ENCODE measurements around the gene MATN4. TPM values are rescaled to one million over a fixed set of nuclear protein-coding genes. Genes with fewer than 3 reads are reported as not detected.

Gene MATN4
- total RNA-seq, 1 experiment from 2014 or later = 0.64 TPM

- TF ChIP-seq, protein P1, sequence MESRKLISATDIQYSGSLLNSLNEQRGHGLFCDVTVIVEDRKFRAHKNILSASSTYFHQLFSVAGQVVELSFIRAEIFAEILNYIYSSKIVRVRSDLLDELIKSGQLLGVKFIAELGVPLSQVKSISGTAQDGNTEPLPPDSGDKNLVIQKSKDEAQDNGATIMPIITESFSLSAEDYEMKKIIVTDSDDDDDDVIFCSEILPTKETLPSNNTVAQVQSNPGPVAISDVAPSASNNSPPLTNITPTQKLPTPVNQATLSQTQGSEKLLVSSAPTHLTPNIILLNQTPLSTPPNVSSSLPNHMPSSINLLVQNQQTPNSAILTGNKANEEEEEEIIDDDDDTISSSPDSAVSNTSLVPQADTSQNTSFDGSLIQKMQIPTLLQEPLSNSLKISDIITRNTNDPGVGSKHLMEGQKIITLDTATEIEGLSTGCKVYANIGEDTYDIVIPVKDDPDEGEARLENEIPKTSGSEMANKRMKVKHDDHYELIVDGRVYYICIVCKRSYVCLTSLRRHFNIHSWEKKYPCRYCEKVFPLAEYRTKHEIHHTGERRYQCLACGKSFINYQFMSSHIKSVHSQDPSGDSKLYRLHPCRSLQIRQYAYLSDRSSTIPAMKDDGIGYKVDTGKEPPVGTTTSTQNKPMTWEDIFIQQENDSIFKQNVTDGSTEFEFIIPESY (IDR thresholded peaks at IDR 0.05; ENCODE audit: extremely low read depth, insufficient replicate concordance, low read length) = no peak
- TF ChIP-seq ELF1 (IDR thresholded peaks at IDR 0.05; ENCODE audit: borderline replicate concordance, low read depth) (no peak), RAD21 (IDR thresholded peaks at IDR 0.05; ENCODE audit: low read depth) (no peak), REST (IDR thresholded peaks at IDR 0.05; ENCODE audit: low read depth) (no peak), CEBPB (IDR thresholded peaks at IDR 0.05; ENCODE audit: low read depth) (no peak), FOSL1 (IDR thresholded peaks at IDR 0.05; ENCODE audit: low read depth) (no peak), POLR2AphosphoS5 (IDR thresholded peaks at IDR 0.05; ENCODE audit: low read depth, low read length) (no peak), JUND (IDR thresholded peaks at IDR 0.05) (no peak), EZH2phosphoT487 (IDR thresholded peaks at IDR 0.05; ENCODE audit: borderline replicate concordance) (no peak), SIN3A (IDR thresholded peaks at IDR 0.05; ENCODE audit: low read depth) (no peak), CTCF (IDR thresholded peaks at IDR 0.05 in 2 of 3, conservative IDR thresholded peaks at IDR 0.05 in 1 of 3; ENCODE audit: borderline replicate concordance in 1 of 3, insufficient read depth in 1 of 3, low read depth in 2 of 3, low read length in 2 of 3) (no peak), POLR2A (IDR thresholded peaks at IDR 0.05; ENCODE audit: borderline replicate concordance, extremely low read depth, insufficient read depth, insufficient read length) (no peak), EGR1 (IDR thresholded peaks at IDR 0.05; ENCODE audit: low read depth) (no peak), EZH2 (IDR thresholded peaks at IDR 0.05) (no peak), SRF (IDR thresholded peaks at IDR 0.05; ENCODE audit: low read depth) (no peak), SP1 (IDR thresholded peaks at IDR 0.05; ENCODE audit: low read depth) (no peak), TCF7L2 (IDR thresholded peaks at IDR 0.05; ENCODE audit: borderline replicate concordance, extremely low read depth, insufficient read depth, insufficient read length) (no peak)
- TF ChIP-seq, protein P2, sequence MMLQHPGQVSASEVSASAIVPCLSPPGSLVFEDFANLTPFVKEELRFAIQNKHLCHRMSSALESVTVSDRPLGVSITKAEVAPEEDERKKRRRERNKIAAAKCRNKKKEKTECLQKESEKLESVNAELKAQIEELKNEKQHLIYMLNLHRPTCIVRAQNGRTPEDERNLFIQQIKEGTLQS (IDR thresholded peaks at IDR 0.05) = no peak
- TF ChIP-seq, protein P3, sequence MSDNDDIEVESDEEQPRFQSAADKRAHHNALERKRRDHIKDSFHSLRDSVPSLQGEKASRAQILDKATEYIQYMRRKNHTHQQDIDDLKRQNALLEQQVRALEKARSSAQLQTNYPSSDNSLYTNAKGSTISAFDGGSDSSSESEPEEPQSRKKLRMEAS (IDR thresholded peaks at IDR 0.05) = no peak
- RAD21 ChIA-PET (ENCODE audit: low non-redundant PET in 1 of 2, low total read pairs in 2 of 2, uncharacterized antibody in 2 of 2, unreplicated experiment in 2 of 2) = no interaction called here
- Histone ChIP-seq H3K79me2 (ENCODE audit: insufficient read depth, low read length) (no peaks in the 10 kb centered on the region), H4K20me1 (ENCODE audit: insufficient read depth) (no peaks in the 10 kb centered on the region), H3K36me3 (ENCODE audit: control insufficient read depth in 1 of 2, insufficient read depth in 2 of 2, low read length in 2 of 2) (no peaks in the 10 kb centered on the region), H3K4me1 (ENCODE audit: control insufficient read depth in 1 of 2, insufficient read depth in 2 of 2, low read length in 2 of 2) (peaks cover 0 to 10% of the 10 kb centered on the region in 2 experiments; a peak in 2 of 4 replicates), H2AFZ (ENCODE audit: low read depth, low read length, poor library complexity, severe bottlenecking) (no peak overlapping the region), H3K9me2 (ENCODE audit: insufficient read depth) (no peaks in the 10 kb centered on the region), H3K4me2 (ENCODE audit: low read length) (no peak overlapping the region), H3K27ac (ENCODE audit: low read depth, low read length) (no peak overlapping the region), H3K4me3 (replicated peaks in 1 of 2; ENCODE audit: low read depth in 1 of 2, low read length in 2 of 2) (no peak overlapping the region), H3K9me3 (ENCODE audit: control insufficient read depth in 1 of 2, insufficient read depth in 1 of 2, low read depth in 1 of 2, low read length in 2 of 2) (no peaks in the 10 kb centered on the region), H3K27me3 (ENCODE audit: insufficient read depth, low read length) (no peaks in the 10 kb centered on the region), H3K9ac (ENCODE audit: low read length) (no peak overlapping the region)
- ATAC-seq = no peak
- no peak for DNase-seq (ENCODE audit: low read depth, low spot score)
- POLR2A ChIA-PET = interaction anchor here (0.7 kb wide), 1 partner anchor 29 kb away, joined by 4 read pairs; no protein-coding TSS in a partner anchor
- CTCF ChIA-PET = interaction anchor here (0.6 to 1.1 kb wide), 2 partner anchors 9 to 10 kb away, joined by 3 to 4 read pairs; no protein-coding TSS in a partner anchor
- intact Hi-C loops (cut with micrococcal nuclease) = no loop called here
- BruUV-seq (replicated peaks) = no TSS peak
Measured at GRCh38 chr20:45315672-45316071, 7.6 kb upstream of the MATN4 start.
